SU-DHL-6 (cell line): ENCODE results near the gene CENPS.
A peak's percentile ranks its signal among the peaks of the same experiment; 100 is the strongest.

Source experiments
- H2AFZ ChIP-seq: fragments of 200-600 bp; sonication (generic); 2 replicates; pipeline ENCODE4 v1.6.1; 2014; ENCODE audit warnings: low read depth, mild to moderate bottlenecking, moderate library complexity, mixed read lengths, antibody characterized with exemption, low read length; ENCODE audit not compliant: severe bottlenecking
- H3F3A ChIP-seq: fragments of 200-600 bp; shearing (Covaris generic); 2 replicates; pipeline ENCODE4 v1.6.0; 2016; ENCODE audit warnings: antibody characterized with exemption, mild to moderate bottlenecking; ENCODE audit not compliant: insufficient read depth
- H3K27ac ChIP-seq: fragments of 200-600 bp; sonication (generic); 2 replicates; pipeline ENCODE4 v1.5.1; 2016; ENCODE audit warnings: low read depth, mild to moderate bottlenecking, low read length, moderate library complexity, mixed read lengths
- H3K27me3 ChIP-seq: fragments of 200-600 bp; sonication (generic), shearing (Covaris generic); 2 replicates; pipeline ENCODE4 v1.6.0; 2014; ENCODE audit warnings: mild to moderate bottlenecking, low read length
- H3K36me3 ChIP-seq: fragments of 200-600 bp; sonication (generic); 2 replicates; pipeline ENCODE4 v1.6.1; 2014; ENCODE audit warnings: mild to moderate bottlenecking, low read length, mixed read lengths
- H3K4me2 ChIP-seq: fragments of 300-600, 200-600 bp; shearing (Covaris generic), sonication (generic); 2 replicates; pipeline ENCODE4 v1.6.0; 2014; ENCODE audit warnings: low read length, low read depth, mild to moderate bottlenecking; ENCODE audit not compliant: poor library complexity, severe bottlenecking
- H3K4me3 ChIP-seq: fragments of 200-600 bp; sonication (generic); 2 replicates; pipeline ENCODE4 v1.5.1; 2014; ENCODE audit warnings: antibody characterized with exemption, low read length, mild to moderate bottlenecking, mixed read lengths; ENCODE audit not compliant: insufficient read depth, poor library complexity, severe bottlenecking
- H3K79me2 ChIP-seq: fragments of 200-600 bp; sonication (generic); 2 replicates; pipeline ENCODE4 v1.6.1; 2014; ENCODE audit warnings: mild to moderate bottlenecking, low read length, moderate library complexity; ENCODE audit not compliant: insufficient read depth
- H3K9ac ChIP-seq: fragments of 200-600 bp; sonication (generic); 2 replicates; pipeline ENCODE4 v1.7.0; 2014; ENCODE audit warnings: mild to moderate bottlenecking, low read length
- H3K9me2 ChIP-seq: fragments of 200-600 bp; sonication (generic); replicated peaks from 2 replicates; pipeline ENCODE4 v1.6.1; 2014; ENCODE audit warnings: low read length; ENCODE audit not compliant: insufficient read depth
- H3K9me3 ChIP-seq: fragments of 200-600 bp; sonication (generic); 2 replicates; pipeline ENCODE4 v1.6.1; 2014; ENCODE audit warnings: low read length, mixed read lengths; ENCODE audit not compliant: insufficient read depth
- H4K20me1 ChIP-seq: fragments of 200-600 bp; sonication (generic); 2 replicates; pipeline ENCODE4 v1.6.1; 2014; ENCODE audit warnings: low read depth, mild to moderate bottlenecking, antibody characterized with exemption, low read length, moderate library complexity, mixed read lengths
- EZH2phosphoT487 ChIP-seq: fragments of 200-600 bp; sonication (generic), shearing (Covaris generic); conservative IDR thresholded peaks from 2 replicates; pipeline ENCODE4 v1.6.1; 2018; ENCODE audit warnings: mild to moderate bottlenecking, antibody characterized with exemption, low read length, moderate library complexity, mixed read lengths
- TF ChIP-seq, protein P1 (sequence below): fragments of 200-600 bp; sonication (generic); IDR thresholded peaks from one replicate; pipeline ENCODE4 v1.5.1; 2017; ENCODE audit warnings: antibody characterized with exemption, mild to moderate bottlenecking, low read length, moderate library complexity; ENCODE audit not compliant: insufficient read depth, poor library complexity, severe bottlenecking

Gene CENPS

DNA sequence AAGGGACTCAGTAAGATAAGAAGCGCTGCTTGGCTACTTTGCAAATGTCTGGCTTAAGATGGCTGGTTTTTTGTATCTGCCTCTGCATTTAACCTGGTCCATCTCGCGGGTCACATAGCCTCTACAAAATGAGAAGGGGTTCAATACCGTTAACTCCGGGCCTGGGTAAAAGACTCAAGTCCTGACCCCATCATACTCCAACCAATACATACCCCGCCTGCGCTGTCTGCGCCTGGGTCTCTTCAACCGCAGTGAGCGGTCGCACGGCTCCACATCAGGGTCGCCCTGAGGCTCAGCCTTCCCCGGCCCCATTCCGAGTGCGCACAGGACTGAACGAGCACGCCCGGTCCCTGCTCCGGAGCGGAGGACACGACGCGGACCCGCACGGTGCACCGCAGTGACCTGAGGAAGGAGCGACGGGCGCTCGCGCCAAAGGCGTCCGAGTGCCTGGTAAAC, 31.9 kb upstream of the CENPS start:
- TF ChIP-seq, protein P1, sequence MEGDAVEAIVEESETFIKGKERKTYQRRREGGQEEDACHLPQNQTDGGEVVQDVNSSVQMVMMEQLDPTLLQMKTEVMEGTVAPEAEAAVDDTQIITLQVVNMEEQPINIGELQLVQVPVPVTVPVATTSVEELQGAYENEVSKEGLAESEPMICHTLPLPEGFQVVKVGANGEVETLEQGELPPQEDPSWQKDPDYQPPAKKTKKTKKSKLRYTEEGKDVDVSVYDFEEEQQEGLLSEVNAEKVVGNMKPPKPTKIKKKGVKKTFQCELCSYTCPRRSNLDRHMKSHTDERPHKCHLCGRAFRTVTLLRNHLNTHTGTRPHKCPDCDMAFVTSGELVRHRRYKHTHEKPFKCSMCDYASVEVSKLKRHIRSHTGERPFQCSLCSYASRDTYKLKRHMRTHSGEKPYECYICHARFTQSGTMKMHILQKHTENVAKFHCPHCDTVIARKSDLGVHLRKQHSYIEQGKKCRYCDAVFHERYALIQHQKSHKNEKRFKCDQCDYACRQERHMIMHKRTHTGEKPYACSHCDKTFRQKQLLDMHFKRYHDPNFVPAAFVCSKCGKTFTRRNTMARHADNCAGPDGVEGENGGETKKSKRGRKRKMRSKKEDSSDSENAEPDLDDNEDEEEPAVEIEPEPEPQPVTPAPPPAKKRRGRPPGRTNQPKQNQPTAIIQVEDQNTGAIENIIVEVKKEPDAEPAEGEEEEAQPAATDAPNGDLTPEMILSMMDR, result no peak
- TF ChIP-seq EZH2phosphoT487, result no peak
- H3K9me2 ChIP-seq, result no peaks in the 10 kb centered on the region

GRCh38 chr1:10398734-10399443, 31.3 kb upstream of the CENPS start, which contains the start of gene PGD:
Gene PGD, plus strand, starts transcription at chr1:10399064. Its CDS starts 54 bp downstream, at chr1:10399118.
- Histone ChIP-seq H3F3A (no peaks in the 10 kb centered on the region), H3K4me2 (peak within 1 kb of the TSS; percentile 86), H3K4me3 (peak within 1 kb of the TSS; percentile 61), H3K36me3 (0 out of 2 replicates have a peak, but pooled peaks cover 11% of the 10 kb centered on the region), H4K20me1 (no peaks in the 10 kb centered on the region), H3K27me3 (no peaks in the 10 kb centered on the region), H3K9me2 (no peaks in the 10 kb centered on the region), H3K27ac (peak within 1 kb of the TSS; percentile 74), H2AFZ (peak within 1 kb of the TSS; percentile 98), H3K9me3 (no peaks in the 10 kb centered on the region), H3K9ac (peak within 1 kb of the TSS; percentile 80), H3K79me2 (peaks cover 27% of the 10 kb centered on the region)
- TF ChIP-seq, protein P1, result no peak

More for the DNA sequence above, 31.9 kb upstream of the CENPS start:
- no peaks in the 10 kb centered on the region for H3K9me3 ChIP-seq
- H3K4me2 ChIP-seq, result peak overlapping the region; percentile 57
- H3K9ac ChIP-seq, result peak overlapping the region; percentile 80
- no peaks in the 10 kb centered on the region for H4K20me1 ChIP-seq
- peak overlapping the region; percentile 98 for H2AFZ ChIP-seq
- H3K79me2 ChIP-seq, result peaks cover 27% of the 10 kb centered on the region
- 0 out of 2 replicates have a peak, but pooled peaks cover 7% of the 10 kb centered on the region for H3K36me3 ChIP-seq
- no peaks in the 10 kb centered on the region for H3K27me3 ChIP-seq
- peak overlapping the region; percentile 61 for H3K4me3 ChIP-seq
- H3K27ac ChIP-seq, result peak overlapping the region; percentile 24; the same call in 1 of the 2 replicates
- no peaks in the 10 kb centered on the region for H3F3A ChIP-seq

GRCh38 chr1:10399444-10399941, 30.7 kb upstream of the CENPS start:
- TF ChIP-seq EZH2phosphoT487, result no peak
- TF ChIP-seq, protein P1, result no peak
- Histone ChIP-seq H3F3A (no peaks in the 10 kb centered on the region), H4K20me1 (no peaks in the 10 kb centered on the region), H3K27ac (peak overlapping the region; percentile 74), H3K9me2 (no peaks in the 10 kb centered on the region), H3K36me3 (0 out of 2 replicates have a peak, but pooled peaks cover 12% of the 10 kb centered on the region), H3K4me2 (peak overlapping the region; percentile 86), H3K79me2 (peaks cover 27% of the 10 kb centered on the region), H3K9ac (peak overlapping the region; percentile 80), H3K4me3 (peak overlapping the region; percentile 59), H3K27me3 (no peaks in the 10 kb centered on the region), H3K9me3 (no peaks in the 10 kb centered on the region), H2AFZ (no peak overlapping the region)
